ENCODE data around the gene RING1. TPM values are rescaled to one million over a fixed set of nuclear protein-coding genes. Genes with fewer than 3 reads are reported as not detected.

Gene RING1
- total RNA-seq, 1 donor from 2014 or later, result 30.8 TPM

DNA sequence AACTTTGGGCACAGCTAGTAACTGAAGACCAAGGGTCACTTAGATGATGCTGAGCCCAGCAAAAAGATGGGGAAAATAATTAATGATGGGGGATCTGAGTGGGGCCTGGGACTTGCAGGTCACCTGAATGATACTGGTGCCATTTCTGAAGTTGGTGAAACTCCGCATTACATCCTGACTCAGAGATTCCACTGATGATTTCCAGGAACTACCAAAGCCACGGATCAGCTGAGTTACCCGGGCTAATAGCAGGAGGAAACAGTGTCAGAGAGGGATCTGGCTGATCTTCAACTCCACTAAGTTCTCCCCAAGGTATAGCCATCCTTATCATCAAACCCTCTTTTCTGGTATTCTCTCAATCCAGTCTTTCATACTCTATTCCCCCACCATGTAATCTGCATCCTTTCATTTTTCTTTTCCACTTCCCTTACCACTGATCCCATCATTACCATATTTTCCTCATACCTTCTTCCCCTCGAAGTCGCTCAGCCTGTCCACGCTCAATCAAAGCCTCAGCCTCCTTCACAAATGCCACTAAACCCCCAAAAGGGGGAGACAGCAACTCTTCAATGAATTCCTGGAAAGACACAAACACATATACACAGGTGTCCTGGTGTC lies 43.2 kb downstream of the RING1 start:
- H3K27ac Mint-ChIP-seq (ENCODE audit: unreplicated experiment), result no peak overlapping the region
- FAIRE-seq, result no peak
- peaks cover 8% of the 10 kb centered on the region for H3K36me3 Mint-ChIP-seq (ENCODE audit: low read depth, unreplicated experiment)
- Histone ChIP-seq H3K27ac (ENCODE audit: low read depth, low read length) (no peak overlapping the region), H3K36me3 (ENCODE audit: insufficient read depth, low read length) (peaks cover 6% of the 10 kb centered on the region), H3K4me2 (ENCODE audit: low read length) (peak overlapping the region; percentile 34), H2AFZ (ENCODE audit: low read depth, low read length) (no peak overlapping the region), H3K4me1 (ENCODE audit: insufficient read depth, low read length) (peaks cover 31% of the 10 kb centered on the region), H3K79me2 (ENCODE audit: insufficient read depth, low read length) (no peaks in the 10 kb centered on the region), H3K9me3 (ENCODE audit: insufficient read depth, low read depth, low read length) (no peaks in the 10 kb centered on the region), H3K4me3 (ENCODE audit: insufficient read depth, low read depth, low read length) (no peak overlapping the region), H4K20me1 (ENCODE audit: insufficient read depth, low read length) (peaks cover 3% of the 10 kb centered on the region), H3K9ac (ENCODE audit: low read length) (no peak overlapping the region), H3K27me3 (ENCODE audit: insufficient read depth, low read length) (no peaks in the 10 kb centered on the region)
- H3K4me3 Mint-ChIP-seq (ENCODE audit: unreplicated experiment), result peak overlapping the region; percentile 30
- H3K27me3 Mint-ChIP-seq (ENCODE audit: low read depth, unreplicated experiment), result peaks cover 2% of the 10 kb centered on the region
- no peak for TF ChIP-seq CTCF (IDR thresholded peaks at IDR 0.05; ENCODE audit: insufficient read depth, low read depth, low read length)
- peaks cover 4% of the 10 kb centered on the region for H3K9me3 Mint-ChIP-seq (ENCODE audit: unreplicated experiment)
- H3K4me1 Mint-ChIP-seq (ENCODE audit: low read depth, unreplicated experiment), result peaks cover 26% of the 10 kb centered on the region
- DNase-seq (ENCODE audit: low read depth), result peak; percentile 20

DNA sequence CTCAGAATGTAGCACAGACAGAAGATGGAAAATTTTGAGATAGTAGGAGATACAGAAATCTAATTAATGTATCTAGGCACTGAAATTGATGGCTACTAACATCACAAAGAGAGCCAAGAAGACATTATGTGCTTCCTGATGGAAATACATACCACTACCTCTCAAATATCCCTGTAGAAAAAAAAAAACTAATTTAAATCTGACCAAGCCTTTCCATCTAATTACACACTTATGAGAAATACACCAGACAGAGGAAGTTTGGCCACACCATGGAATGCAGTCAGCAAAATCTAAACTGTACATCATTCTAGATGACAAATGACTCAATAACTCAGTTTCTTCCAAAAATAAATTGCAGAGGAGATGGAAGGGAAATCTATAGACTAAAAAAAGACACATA lies 44.5 kb downstream of the RING1 start:
- Mint-ChIP-seq H3K27ac (ENCODE audit: unreplicated experiment) (no peak overlapping the region), H3K4me1 (ENCODE audit: low read depth, unreplicated experiment) (peaks cover 26% of the 10 kb centered on the region), H3K9me3 (ENCODE audit: unreplicated experiment) (peaks cover 4% of the 10 kb centered on the region), H3K4me3 (ENCODE audit: unreplicated experiment) (no peak overlapping the region), H3K36me3 (ENCODE audit: low read depth, unreplicated experiment) (peaks cover 10% of the 10 kb centered on the region), H3K27me3 (ENCODE audit: low read depth, unreplicated experiment) (no peaks in the 10 kb centered on the region)
- H3K4me1 ChIP-seq (ENCODE audit: insufficient read depth, low read length), result peaks cover 31% of the 10 kb centered on the region
- H3K9me3 ChIP-seq (ENCODE audit: insufficient read depth, low read depth, low read length), result no peaks in the 10 kb centered on the region
- H3K36me3 ChIP-seq (ENCODE audit: insufficient read depth, low read length), result peaks cover 9% of the 10 kb centered on the region
- no peaks in the 10 kb centered on the region for H3K79me2 ChIP-seq (ENCODE audit: insufficient read depth, low read length)
- peak; percentile 32 for DNase-seq (ENCODE audit: low read depth)
- no peaks in the 10 kb centered on the region for H3K27me3 ChIP-seq (ENCODE audit: insufficient read depth, low read length)
- FAIRE-seq, result no peak
- H3K4me2 ChIP-seq (ENCODE audit: low read length), result peak overlapping the region; percentile 0
- TF ChIP-seq EZH2 (IDR thresholded peaks at IDR 0.05; ENCODE audit: insufficient read depth, low read length) (no peak), CTCF (IDR thresholded peaks at IDR 0.05; ENCODE audit: insufficient read depth, low read depth, low read length) (no peak)
- H4K20me1 ChIP-seq (ENCODE audit: insufficient read depth, low read length), result peaks cover 3% of the 10 kb centered on the region
- no peak overlapping the region for H2AFZ ChIP-seq (ENCODE audit: low read depth, low read length)
- no peak overlapping the region for H3K9ac ChIP-seq (ENCODE audit: low read length)
- H3K4me3 ChIP-seq (ENCODE audit: insufficient read depth, low read depth, low read length), result no peak overlapping the region
- H3K27ac ChIP-seq (ENCODE audit: low read depth, low read length), result no peak overlapping the region

DNA sequence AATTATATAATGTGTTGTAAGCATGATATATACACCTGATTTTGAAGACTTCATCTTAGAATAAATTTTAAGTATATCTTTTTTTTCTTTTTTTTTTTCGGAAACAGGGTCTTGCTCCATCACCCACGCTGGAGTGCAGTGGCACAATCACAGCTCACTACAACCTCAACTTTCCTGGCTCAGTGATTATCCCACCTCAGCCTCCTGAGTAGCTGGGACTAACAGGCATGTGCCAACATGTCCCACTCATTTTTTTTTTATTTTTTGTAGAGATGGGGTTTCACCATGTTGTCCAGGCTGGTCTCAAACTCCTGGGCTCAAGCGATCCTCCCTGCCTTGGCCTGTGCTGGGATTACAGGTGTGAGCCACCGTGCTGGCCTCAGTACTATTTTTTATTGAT lies 46.3 kb downstream of the RING1 start:
- H3K27me3 ChIP-seq (ENCODE audit: insufficient read depth, low read length), result no peaks in the 10 kb centered on the region

More for the DNA sequence above, 46.3 kb downstream of the RING1 start:
- Mint-ChIP-seq H3K27ac (ENCODE audit: unreplicated experiment) (no peak overlapping the region), H3K36me3 (ENCODE audit: low read depth, unreplicated experiment) (peaks cover 10% of the 10 kb centered on the region), H3K27me3 (ENCODE audit: low read depth, unreplicated experiment) (no peaks in the 10 kb centered on the region), H3K9me3 (ENCODE audit: unreplicated experiment) (peaks cover 4% of the 10 kb centered on the region), H3K4me3 (ENCODE audit: unreplicated experiment) (no peak overlapping the region), H3K4me1 (ENCODE audit: low read depth, unreplicated experiment) (peaks cover 26% of the 10 kb centered on the region)
- Histone ChIP-seq H3K4me2 (ENCODE audit: low read length) (no peak overlapping the region), H3K27ac (ENCODE audit: low read depth, low read length) (no peak overlapping the region), H3K9me3 (ENCODE audit: insufficient read depth, low read depth, low read length) (no peaks in the 10 kb centered on the region), H4K20me1 (ENCODE audit: insufficient read depth, low read length) (peaks cover 3% of the 10 kb centered on the region), H3K4me1 (ENCODE audit: insufficient read depth, low read length) (peaks cover 16% of the 10 kb centered on the region), H2AFZ (ENCODE audit: low read depth, low read length) (no peak overlapping the region), H3K9ac (ENCODE audit: low read length) (no peak overlapping the region), H3K79me2 (ENCODE audit: insufficient read depth, low read length) (no peaks in the 10 kb centered on the region), H3K36me3 (ENCODE audit: insufficient read depth, low read length) (peaks cover 9% of the 10 kb centered on the region), H3K4me3 (ENCODE audit: insufficient read depth, low read depth, low read length) (no peak overlapping the region)
- no peak for TF ChIP-seq CTCF (IDR thresholded peaks at IDR 0.05; ENCODE audit: insufficient read depth, low read depth, low read length)
- DNase-seq (ENCODE audit: low read depth), result no peak
- no peak for FAIRE-seq

Data from astrocyte (in vitro differentiated cells and primary cell).